GM12878 (cell line): ENCODE measurements around the gene LHFPL2. TPM values are rescaled to one million over a fixed set of nuclear protein-coding genes. Genes with fewer than 3 reads are reported as not detected.

Experiments used
- ATAC-seq: fragments of 200-7000 bp; cut with Tn5 transposase; 3 replicates; pipeline ENCODE4 v1.9.1; 2020; ENCODE audit warnings: mild to moderate bottlenecking, moderate library complexity
- BruUV-seq: library from RNA; stranded (reverse); fragments of 400-500 nt; replicated peaks from 2 replicates; lab custom pipeline; 2021; lab: Mats Ljungman, UMichigan
- CTCF ChIA-PET: fragments of 300-600 bp; sonication (Branson Sonifier 250); formaldehyde crosslinking; extraction: SDS; loops from one replicate; lab custom pipeline; 2021; ENCODE audit warnings: inconsistent platforms; lab: Yijun Ruan, JAX
- POLR2A ChIA-PET: fragments of 350-600 bp; formaldehyde crosslinking; extraction: SDS; loops from one replicate; lab custom pipeline; 2021; ENCODE audit warnings: inconsistent platforms; lab: Charles Lee
- RAD21 ChIA-PET: fragments of 300-600 bp; sonication (Branson Sonifier 250); formaldehyde crosslinking; loops from one replicate; lab custom pipeline; 2023; ENCODE audit warnings: antibody characterized with exemption; ENCODE audit not compliant: unreplicated experiment; lab: Charles Lee
- SMC1A ChIA-PET: fragments of 300-600 bp; sonication (Branson Sonifier 250); formaldehyde crosslinking; loops from one replicate; lab custom pipeline; 2023; ENCODE audit not compliant: unreplicated experiment, uncharacterized antibody; lab: Charles Lee
- DNase-seq: peaks from one replicate; pipeline ENCODE4 v3.0.0-alpha.2; 2011; ENCODE audit warnings: low read depth, low spot score
- FAIRE-seq: peaks from 3 replicates; lab custom pipeline; 2011; peaks lifted over from hg19 to GRCh38; lab: Jason Lieb, UNC
- H2AFZ ChIP-seq: 2 replicates; pipeline ENCODE4 v1.6.0; 2011; ENCODE audit warnings: low read depth, low read length, control low read depth; ENCODE audit not compliant: control insufficient read depth
- H3K27ac ChIP-seq: 2 replicates; pipeline ENCODE4 v1.5.1; 2011; ENCODE audit warnings: control low read depth; ENCODE audit not compliant: control insufficient read depth, insufficient read depth
- H3K27me3 ChIP-seq, 2 experiments: replicated peaks in 1 of 2; 2 replicates each; pipeline versions ENCODE4 v1.6.0 to v1.6.1; 2011; ENCODE audit warnings: low read length in 1 of 2; ENCODE audit not compliant: control insufficient read depth in 2 of 2, insufficient read depth in 2 of 2
- H3K36me3 ChIP-seq, 2 experiments: 2 replicates each; pipeline ENCODE4 v1.5.1; 2011; ENCODE audit warnings: low read length in 1 of 2; ENCODE audit not compliant: control insufficient read depth in 2 of 2, insufficient read depth in 2 of 2
- H3K4me1 ChIP-seq: 2 replicates; pipeline ENCODE4 v1.6.1; 2011; ENCODE audit warnings: mild to moderate bottlenecking, low read length, moderate library complexity, mixed read lengths; ENCODE audit not compliant: control insufficient read depth, insufficient read depth
- H3K4me2 ChIP-seq: 2 replicates; pipeline ENCODE4 v1.6.0; 2011; ENCODE audit warnings: control low read depth; ENCODE audit not compliant: control insufficient read depth, insufficient read depth
- H3K4me3 ChIP-seq: fragments of 200-600 bp; sonication (generic); 2 replicates; pipeline ENCODE4 v1.5.1; 2016
- H3K79me2 ChIP-seq: 2 replicates; pipeline ENCODE4 v1.6.0; 2011; ENCODE audit warnings: low read length; ENCODE audit not compliant: control insufficient read depth, insufficient read depth
- H3K9ac ChIP-seq: 2 replicates; pipeline ENCODE4 v1.8.0; 2011; ENCODE audit warnings: low read length, control low read depth, mixed read lengths; ENCODE audit not compliant: control insufficient read depth, insufficient read depth
- H3K9me3 ChIP-seq: replicated peaks from 3 replicates; pipeline ENCODE4 v1.5.1; 2011; ENCODE audit warnings: mild to moderate bottlenecking, low read length; ENCODE audit not compliant: control insufficient read depth, insufficient read depth
- H4K20me1 ChIP-seq: 2 replicates; pipeline ENCODE4 v1.6.0; 2011; ENCODE audit not compliant: control insufficient read depth, insufficient read depth
- CBX5 ChIP-seq: sonication (generic); IDR thresholded peaks from 2 replicates; pipeline ENCODE4 v1.6.1; 2016; ENCODE audit warnings: low read depth, moderate library complexity, mild to moderate bottlenecking, inconsistent platforms
- CEBPB ChIP-seq, 2 experiments: fragments of 150-350 bp in 1 of 2; IDR thresholded peaks; 2 replicates each; pipeline ENCODE4 v1.6.1; 2012 to 2014; ENCODE audit warnings: low read depth in 2 of 2, low read length in 2 of 2, borderline replicate concordance in 1 of 2, inconsistent platforms in 1 of 2
- FOXK2 ChIP-seq: fragments of 450-650 bp; IDR thresholded peaks from 2 replicates; pipeline ENCODE4 v1.6.1; 2017; ENCODE audit warnings: mild to moderate bottlenecking, moderate library complexity
- GATAD2B ChIP-seq: fragments of 450-650 bp; conservative IDR thresholded peaks from 2 replicates; pipeline ENCODE4 v1.6.1; 2017; ENCODE audit warnings: low read depth, mild to moderate bottlenecking, moderate library complexity
- HSF1 ChIP-seq: fragments of 150-350 bp; IDR thresholded peaks from 2 replicates; pipeline ENCODE4 v1.6.1; 2014; ENCODE audit warnings: mild to moderate bottlenecking, low read depth, low read length
- NFXL1 ChIP-seq: fragments of 450-650 bp; IDR thresholded peaks from 2 replicates; pipeline ENCODE4 v1.6.1; 2017; ENCODE audit warnings: antibody characterized with exemption, mild to moderate bottlenecking, borderline replicate concordance
- RFX5 ChIP-seq: IDR thresholded peaks from 2 replicates; pipeline ENCODE4 v1.6.1; 2011; ENCODE audit warnings: low read depth, low read length, improper control_type of control experiment
- SMC3 ChIP-seq: IDR thresholded peaks from 2 replicates; pipeline ENCODE4 v1.6.1; 2011; ENCODE audit warnings: low read length, improper control_type of control experiment, borderline replicate concordance
- STAT3 ChIP-seq: IDR thresholded peaks from 2 replicates; pipeline ENCODE4 v1.6.1; 2011; ENCODE audit warnings: low read depth, low read length, improper control_type of control experiment
- SUZ12 ChIP-seq: fragments of 200-600 bp; sonication (generic); IDR thresholded peaks from one replicate; pipeline ENCODE4 v1.6.1; 2018; ENCODE audit warnings: antibody characterized with exemption, mild to moderate bottlenecking; ENCODE audit not compliant: unreplicated experiment
- TBL1XR1 ChIP-seq: IDR thresholded peaks from 2 replicates; pipeline ENCODE4 v1.6.1; 2012; ENCODE audit warnings: low read depth, low read length, improper control_type of control experiment
- ZNF207 ChIP-seq: fragments of 450-650 bp; IDR thresholded peaks from 2 replicates; pipeline ENCODE4 v1.6.1; 2014; ENCODE audit warnings: antibody characterized with exemption, mild to moderate bottlenecking, borderline replicate concordance
- ZNF274 ChIP-seq: IDR thresholded peaks from one replicate; pipeline ENCODE4 v1.8.0; 2011; ENCODE audit not compliant: insufficient read length, insufficient read depth
- WGBS: methylation state at CpG from one replicate; pipeline ENCODE4 v1.1.6; 2016; ENCODE audit warnings: low lambda C conversion rate; ENCODE audit not compliant: insufficient replicate concordance, insufficient coverage; ENCODE audit errors: missing lambda C conversion rate; 5-methylcytosine and 5-hydroxymethylcytosine counted together
- in situ Hi-C: fragments of 300-500 bp; cut with MboI; formaldehyde crosslinking; loops from 9 replicates; pipeline ENCODE4 v1.14.3; 2018; ENCODE audit warnings: mixed read lengths
- intact Hi-C: fragments of 100-400 bp; cut with micrococcal nuclease; formaldehyde crosslinking; loops from one replicate; pipeline ENCODE4 v1.14.2; 2022; ENCODE audit not compliant: unreplicated experiment
- polyA plus RNA-seq, 11 experiments: library from polyadenylated mRNA; depleted of rRNA in 4 of 11; unstranded in 6 of 11; stranded (reverse) in 5 of 11; fragments of >200 nt; fragmentation: Nextera tagmentation in 4 of 11; fragmentation: Illumina TruSeq in 1 of 11; extraction: Ambion mirVana in 4 of 11; extraction: Trizol in 1 of 11; gene quantifications; 1 replicate in 1 of 11; 2 replicates in 10 of 11; pipeline versions ENCODE4 v1.2.1 to v1.2.3, GENCODE V29; 2011 to 2016; ENCODE audit warnings: inconsistent platforms in 2 of 11, missing spikeins in 2 of 11, low read depth in 1 of 11
- total RNA-seq, 4 experiments: library from RNA; depleted of rRNA in 3 of 4; stranded (reverse); fragments of >200 nt in 3 of 4; fragmentation: Illumina TruSeq in 1 of 4; extraction: Trizol in 1 of 4; gene quantifications; 2 replicates each; pipeline versions ENCODE4 v1.2.1 to v1.2.3, GENCODE V29; 2013 to 2021
- TF ChIP-seq, protein P1 (sequence below): fragments of 450-650 bp; IDR thresholded peaks from 2 replicates; pipeline ENCODE4 v1.6.1; 2016; ENCODE audit warnings: mild to moderate bottlenecking

Gene LHFPL2
- total and polyA plus RNA-seq, 10 of the 15 experiments (the other 5 are each of a cell fraction or from before 2014, with no cell fraction given), result 4.1 to 21.8 (median 12.5) TPM

- in situ Hi-C loops, result no loop called here
- no peaks in the 10 kb centered on the region for H4K20me1 ChIP-seq
- H3K9ac ChIP-seq, result no peak overlapping the region
- POLR2A ChIA-PET, result interaction anchor here (0.6 to 2.8 kb wide), 3 partner anchors 10 to 272 kb away, joined by 3 to 11 read pairs (median 5); no protein-coding TSS in a partner anchor
- H3K4me2 ChIP-seq, result no peak overlapping the region
- no TSS peak for BruUV-seq
- peaks cover 7% of the 10 kb centered on the region for H3K79me2 ChIP-seq
- no peaks in the 10 kb centered on the region for H3K9me3 ChIP-seq
- peaks cover 13 to 16% of the 10 kb centered on the region in 2 experiments for H3K36me3 ChIP-seq
- TF ChIP-seq NFXL1 (no peak), TBL1XR1 (no peak), CBX5 (no peak)
- TF ChIP-seq, protein P1, sequence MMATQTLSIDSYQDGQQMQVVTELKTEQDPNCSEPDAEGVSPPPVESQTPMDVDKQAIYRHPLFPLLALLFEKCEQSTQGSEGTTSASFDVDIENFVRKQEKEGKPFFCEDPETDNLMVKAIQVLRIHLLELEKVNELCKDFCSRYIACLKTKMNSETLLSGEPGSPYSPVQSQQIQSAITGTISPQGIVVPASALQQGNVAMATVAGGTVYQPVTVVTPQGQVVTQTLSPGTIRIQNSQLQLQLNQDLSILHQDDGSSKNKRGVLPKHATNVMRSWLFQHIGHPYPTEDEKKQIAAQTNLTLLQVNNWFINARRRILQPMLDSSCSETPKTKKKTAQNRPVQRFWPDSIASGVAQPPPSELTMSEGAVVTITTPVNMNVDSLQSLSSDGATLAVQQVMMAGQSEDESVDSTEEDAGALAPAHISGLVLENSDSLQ, result no peak
- TF ChIP-seq, all 136 proteins: peak for 0
- 97% methylated on average over 2 of the region's 2 CpGs for WGBS
- Histone ChIP-seq H3K27me3 (no peaks in the 10 kb centered on the region), H3K4me1 (peaks cover 19% of the 10 kb centered on the region), H3K4me3 (no peak overlapping the region), H3K27ac (no peak overlapping the region), H2AFZ (no peak overlapping the region)
- no peak for ATAC-seq
- ChIA-PET CTCF (interaction anchor here (0.8 to 2.0 kb wide), 4 partner anchors 10 to 165 kb away, joined by 3 to 8 read pairs (median 4); no protein-coding TSS in a partner anchor), SMC1A (interaction anchor here (0.9 to 2.8 kb wide), 9 partner anchors 10 to 95 kb away, joined by 3 to 7 read pairs (median 3); no protein-coding TSS in a partner anchor), RAD21 (interaction anchor here (0.8 to 1.7 kb wide), 2 partner anchors 10 to 14 kb away, joined by 3 to 9 read pairs; no protein-coding TSS in a partner anchor)
- no peak for FAIRE-seq
- DNase-seq, result no peak
- intact Hi-C loops, result no loop called here
Observed at GRCh38 chr5:78632467-78632866, 16.1 kb downstream of the LHFPL2 start.

- ChIA-PET SMC1A (interaction anchor here (0.6 to 2.8 kb wide), 5 partner anchors 10 to 158 kb away, joined by 3 to 7 read pairs (median 3); no protein-coding TSS in a partner anchor), RAD21 (interaction anchor here (1.0 to 1.7 kb wide), 2 partner anchors 8 to 10 kb away, joined by 3 to 9 read pairs; no protein-coding TSS in a partner anchor), CTCF (interaction anchor here (2.0 kb wide), 1 partner anchor 19 kb away, joined by 6 read pairs; no protein-coding TSS in a partner anchor), POLR2A (interaction anchor here (2.8 kb wide), 1 partner anchor 10 kb away, joined by 11 read pairs; no protein-coding TSS in a partner anchor)
- H4K20me1 ChIP-seq, result no peaks in the 10 kb centered on the region
- BruUV-seq, result no TSS peak
- H3K4me1 ChIP-seq, result peaks cover 19% of the 10 kb centered on the region
- no peak overlapping the region for H3K27ac ChIP-seq
- WGBS, result 97% methylated on average over 2 of the region's 2 CpGs
- FAIRE-seq (no peak), ATAC-seq (no peak), DNase-seq (no peak)
- in situ Hi-C loops (no loop called here), intact Hi-C loops (no loop called here)
- no peaks in the 10 kb centered on the region for H3K27me3 ChIP-seq
- peaks cover 7% of the 10 kb centered on the region for H3K79me2 ChIP-seq
- H3K4me3 ChIP-seq, result no peak overlapping the region
- H3K4me2 ChIP-seq, result no peak overlapping the region
- H3K36me3 ChIP-seq, result peaks cover 13 to 20% of the 10 kb centered on the region in 2 experiments
- H2AFZ ChIP-seq, result no peak overlapping the region
- H3K9me3 ChIP-seq, result no peaks in the 10 kb centered on the region
- H3K9ac ChIP-seq, result no peak overlapping the region
- TF ChIP-seq ZNF274, result no peak
- no peak for TF ChIP-seq SMC3
- no peak for TF ChIP-seq FOXK2
- TF ChIP-seq SUZ12, result no peak
- TF ChIP-seq RFX5, result no peak
- TF ChIP-seq ZNF207, result no peak
- TF ChIP-seq STAT3, result no peak
- TF ChIP-seq CEBPB (IDR thresholded peaks at IDR 0.05; ENCODE audit: borderline replicate concordance in 1 of 2, low read depth in 2 of 2, low read length in 2 of 2), result no peak
- no peak for TF ChIP-seq HSF1
- TF ChIP-seq GATAD2B, result no peak
Observed at GRCh38 chr5:78631931-78632330, 16.6 kb downstream of the LHFPL2 start.
